Measurements from ENCODE around the gene REEP1. TPM values are rescaled to one million over a fixed set of nuclear protein-coding genes. Genes with fewer than 3 reads are reported as not detected.

REEP1 gene
- not detected in 2 replicates for total RNA-seq

GRCh38 chr2:86337244-86337835 is at the start of gene REEP1:
Gene REEP1, minus strand, starts transcription at chr2:86337626. Its CDS starts 116 bp downstream, at chr2:86337510.
- intact Hi-C loops (cut with micrococcal nuclease), result no loop called here
- ChIA-PET POLR2A (no interaction called here), CTCF (no interaction called here)
- Mint-ChIP-seq H3K9me3 (peaks cover 10% of the 10 kb centered on the region), H3K4me1 (peaks cover 16% of the 10 kb centered on the region), H3K36me3 (ENCODE audit: low read depth) (peaks cover 8% of the 10 kb centered on the region), H3K27ac (no peak within 1 kb of the TSS), H3K4me3 (peak within 1 kb of the TSS; percentile 67), H3K27me3 (peaks cover 63% of the 10 kb centered on the region)
- ATAC-seq (ENCODE audit: low read depth) (peak; percentile 21), DNase-seq (no peak)
- no peak for TF ChIP-seq CTCF (IDR thresholded peaks at IDR 0.05)

- no peak for ATAC-seq (ENCODE audit: low read depth)
- no peak overlapping the region for H3K4me3 Mint-ChIP-seq
- H3K9me3 Mint-ChIP-seq, result no peaks in the 10 kb centered on the region
- no peak overlapping the region for H3K27ac Mint-ChIP-seq
- intact Hi-C loops (cut with micrococcal nuclease), result no loop called here
- POLR2A ChIA-PET, result no interaction called here
- DNase-seq, result no peak
- TF ChIP-seq CTCF (IDR thresholded peaks at IDR 0.05), result no peak
- CTCF ChIA-PET, result no interaction called here
- peaks cover 10% of the 10 kb centered on the region for H3K27me3 Mint-ChIP-seq
- H3K36me3 Mint-ChIP-seq (ENCODE audit: low read depth), result no peaks in the 10 kb centered on the region
- no peaks in the 10 kb centered on the region for H3K4me1 Mint-ChIP-seq
Measured at GRCh38 chr2:86383844-86384243, 46.4 kb upstream of the REEP1 start.

- TF ChIP-seq CTCF (IDR thresholded peaks at IDR 0.05), result no peak
- no peaks in the 10 kb centered on the region for H3K9me3 Mint-ChIP-seq
- ChIA-PET POLR2A (no interaction called here), CTCF (no interaction called here)
- DNase-seq, result no peak
- H3K27me3 Mint-ChIP-seq, result peaks cover 12% of the 10 kb centered on the region
- intact Hi-C loops (cut with micrococcal nuclease), result no loop called here
- no peak overlapping the region for H3K4me3 Mint-ChIP-seq
- ATAC-seq (ENCODE audit: low read depth), result no peak
- no peaks in the 10 kb centered on the region for H3K36me3 Mint-ChIP-seq (ENCODE audit: low read depth)
- H3K4me1 Mint-ChIP-seq, result no peaks in the 10 kb centered on the region
- no peak overlapping the region for H3K27ac Mint-ChIP-seq
Measured at GRCh38 chr2:86382698-86383097, 45.3 kb upstream of the REEP1 start.

GRCh38 chr2:86382108-86382507 is 44.7 kb upstream of the REEP1 start:
- H3K9me3 Mint-ChIP-seq, result peaks cover 2% of the 10 kb centered on the region
- H3K36me3 Mint-ChIP-seq (ENCODE audit: low read depth), result no peaks in the 10 kb centered on the region
- ChIA-PET CTCF (no interaction called here), POLR2A (no interaction called here)
- no peaks in the 10 kb centered on the region for H3K4me1 Mint-ChIP-seq
- intact Hi-C loops (cut with micrococcal nuclease), result no loop called here
- DNase-seq (no peak), ATAC-seq (ENCODE audit: low read depth) (no peak)
- H3K27ac Mint-ChIP-seq, result no peak overlapping the region
- TF ChIP-seq CTCF (IDR thresholded peaks at IDR 0.05), result no peak
- H3K27me3 Mint-ChIP-seq, result peaks cover 16% of the 10 kb centered on the region
- no peak overlapping the region for H3K4me3 Mint-ChIP-seq

GRCh38 chr2:86378469-86378868 is 41.0 kb upstream of the REEP1 start:
- peaks cover 20% of the 10 kb centered on the region for H3K27me3 Mint-ChIP-seq
- no peak for ATAC-seq (ENCODE audit: low read depth)
- ChIA-PET CTCF (no interaction called here), POLR2A (no interaction called here)
- no peaks in the 10 kb centered on the region for H3K4me1 Mint-ChIP-seq
- no peak for DNase-seq
- intact Hi-C loops (cut with micrococcal nuclease), result no loop called here
- peaks cover 4% of the 10 kb centered on the region for H3K9me3 Mint-ChIP-seq
- H3K27ac Mint-ChIP-seq, result no peak overlapping the region
- H3K4me3 Mint-ChIP-seq, result no peak overlapping the region
- no peaks in the 10 kb centered on the region for H3K36me3 Mint-ChIP-seq (ENCODE audit: low read depth)
- no peak for TF ChIP-seq CTCF (IDR thresholded peaks at IDR 0.05)
